Stimulated activated CD8-positive, alpha-beta memory T cell treated with anti-CD3 and anti-CD28 coated beads, Interleukin-7, amount 100 ng/mL, for 1 hour (primary cell): ENCODE measurements around the gene RNF151.
A peak's percentile ranks its signal among the peaks of the same experiment; 100 is the strongest.
"Not testable (repeated sequence)": the region's sequence is repeated elsewhere in the genome, so short reads cannot be mapped to it uniquely, and the experiment has no call there.

Experiments
- DNase-seq, 2 donors: peaks; one replicate each; pipeline ENCODE4 v3.0.0-alpha.2; 2020; ENCODE audit warnings: low read depth in 2 of 2

Gene RNF151

GRCh38 chr16:1959269-1960039 lies 7.2 kb upstream of the RNF151 start, which contains the start of gene NDUFB10:
Gene NDUFB10 (plus strand): TSS chr16:1959538. CDS start chr16:1959625, 87 bp downstream.
- peak; percentile 77 to 88 for DNase-seq

- no peak for DNase-seq
These were observed 5.7 kb upstream of the RNF151 start for GRCh38 chr16:1960665-1961630.

GRCh38 chr16:1961651-1962067 lies 5.0 kb upstream of the RNF151 start:
- no peak for DNase-seq

- DNase-seq, result not testable (repeated sequence)
These were observed 4.2 kb upstream of the RNF151 start for GRCh38 chr16:1962161-1963153.

- no peak for DNase-seq
These were observed 2.7 kb upstream of the RNF151 start for GRCh38 chr16:1963806-1964505.

- peak; percentile 92 to 94 for DNase-seq
These were observed 1.9 kb upstream of the RNF151 start, which contains the start of gene RPS2 for GRCh38 chr16:1964506-1965395. Gene RPS2 (minus strand): TSS chr16:1964826. CDS start chr16:1964625, 201 bp downstream.

- no peak for DNase-seq
These were observed 1.2 kb upstream of the RNF151 start for GRCh38 chr16:1965396-1966001.

- no peak for DNase-seq
These were observed 1.7 kb downstream of the RNF151 start for GRCh38 chr16:1968146-1968953.

- peak; percentile 91 to 95 for DNase-seq
These were observed 5.3 kb downstream of the RNF151 start, which contains the start of gene TBL3 for GRCh38 chr16:1971796-1972489. Gene TBL3 (plus strand): TSS chr16:1972053. CDS start chr16:1972165, 112 bp downstream.

- DNase-seq, result no peak
These were observed 5.8 kb downstream of the RNF151 start for GRCh38 chr16:1972490-1972877.

- DNase-seq, result no peak
These were observed 7.0 kb downstream of the RNF151 start for GRCh38 chr16:1973461-1974156.

GRCh38 chr16:1974157-1975070 lies 7.8 kb downstream of the RNF151 start:
- DNase-seq, result no peak

GRCh38 chr16:1975432-1976215 lies 9.0 kb downstream of the RNF151 start:
- no peak for DNase-seq

- no peak for DNase-seq
These were observed 9.5 kb downstream of the RNF151 start for GRCh38 chr16:1976216-1976520.
